ENCODE results near the gene CNTNAP2.

Gene CNTNAP2

GRCh38 chr7:146665023-146665422 is 548.4 kb downstream of the CNTNAP2 start:
- H3K4me3 ChIP-seq (ENCODE audit: low read depth in 1 of 2, low read length in 2 of 2): no peak overlapping the region
- no peaks in the 10 kb centered on the region for H4K20me1 ChIP-seq (ENCODE audit: insufficient read depth, low read length)
- H3K9ac ChIP-seq (ENCODE audit: low read depth, low read length): no peak overlapping the region
- no peak overlapping the region for H2AFZ ChIP-seq (ENCODE audit: low read depth, low read length)
- no peaks in the 10 kb centered on the region for H3K36me3 ChIP-seq (ENCODE audit: insufficient read depth, low read length)
- DNase-seq: no peak
- no peak for ATAC-seq (ENCODE audit: insufficient read depth, low read depth)
- no peaks in the 10 kb centered on the region for H3K79me2 ChIP-seq (ENCODE audit: insufficient read depth, low read length)
- H3K27me3 ChIP-seq (ENCODE audit: insufficient read depth, low read length, poor library complexity): no peaks in the 10 kb centered on the region
- no peaks in the 10 kb centered on the region for H3K4me1 ChIP-seq (ENCODE audit: insufficient read depth, low read length)
- no peak for TF ChIP-seq EZH2 (IDR thresholded peaks at IDR 0.05; ENCODE audit: borderline replicate concordance, low read depth, low read length, severe bottlenecking)
- no peak for TF ChIP-seq CTCF (IDR thresholded peaks at IDR 0.05; ENCODE audit: borderline replicate concordance, extremely low read depth, low read length, poor library complexity, severe bottlenecking)
- H3K4me2 ChIP-seq (ENCODE audit: insufficient read depth, low read length): no peak overlapping the region
- no peak overlapping the region for H3K27ac ChIP-seq (ENCODE audit: low read length)
- no peaks in the 10 kb centered on the region for H3K9me3 ChIP-seq (ENCODE audit: insufficient read depth, low read length, severe bottlenecking)

- Histone ChIP-seq H3K27me3 (ENCODE audit: insufficient read depth, low read length, poor library complexity) (no peaks in the 10 kb centered on the region), H3K9ac (ENCODE audit: low read depth, low read length) (no peak overlapping the region), H3K9me3 (ENCODE audit: insufficient read depth, low read length, severe bottlenecking) (no peaks in the 10 kb centered on the region), H3K4me1 (ENCODE audit: insufficient read depth, low read length) (no peaks in the 10 kb centered on the region), H3K27ac (ENCODE audit: low read length) (no peak overlapping the region), H3K4me2 (ENCODE audit: insufficient read depth, low read length) (no peak overlapping the region), H3K4me3 (ENCODE audit: low read depth in 1 of 2, low read length in 2 of 2) (no peak overlapping the region), H4K20me1 (ENCODE audit: insufficient read depth, low read length) (no peaks in the 10 kb centered on the region), H3K79me2 (ENCODE audit: insufficient read depth, low read length) (no peaks in the 10 kb centered on the region), H3K36me3 (ENCODE audit: insufficient read depth, low read length) (no peaks in the 10 kb centered on the region), H2AFZ (ENCODE audit: low read depth, low read length) (no peak overlapping the region)
- DNase-seq (no peak), ATAC-seq (ENCODE audit: insufficient read depth, low read depth) (no peak)
- TF ChIP-seq EZH2 (IDR thresholded peaks at IDR 0.05; ENCODE audit: borderline replicate concordance, low read depth, low read length, severe bottlenecking) (no peak), CTCF (IDR thresholded peaks at IDR 0.05; ENCODE audit: borderline replicate concordance, extremely low read depth, low read length, poor library complexity, severe bottlenecking) (no peak)
Observed at GRCh38 chr7:146670532-146670931, 553.9 kb downstream of the CNTNAP2 start.

- Histone ChIP-seq H3K27ac (ENCODE audit: low read length) (no peak overlapping the region), H3K4me2 (ENCODE audit: insufficient read depth, low read length) (no peak overlapping the region), H3K9me3 (ENCODE audit: insufficient read depth, low read length, severe bottlenecking) (no peaks in the 10 kb centered on the region), H3K4me3 (ENCODE audit: low read depth in 1 of 2, low read length in 2 of 2) (no peak overlapping the region), H3K4me1 (ENCODE audit: insufficient read depth, low read length) (no peaks in the 10 kb centered on the region), H3K36me3 (ENCODE audit: insufficient read depth, low read length) (no peaks in the 10 kb centered on the region), H3K79me2 (ENCODE audit: insufficient read depth, low read length) (no peaks in the 10 kb centered on the region), H3K9ac (ENCODE audit: low read depth, low read length) (no peak overlapping the region), H4K20me1 (ENCODE audit: insufficient read depth, low read length) (no peaks in the 10 kb centered on the region), H2AFZ (ENCODE audit: low read depth, low read length) (no peak overlapping the region), H3K27me3 (ENCODE audit: insufficient read depth, low read length, poor library complexity) (no peaks in the 10 kb centered on the region)
- no peak for DNase-seq
- TF ChIP-seq CTCF (IDR thresholded peaks at IDR 0.05; ENCODE audit: borderline replicate concordance, extremely low read depth, low read length, poor library complexity, severe bottlenecking) (no peak), EZH2 (IDR thresholded peaks at IDR 0.05; ENCODE audit: borderline replicate concordance, low read depth, low read length, severe bottlenecking) (no peak)
- no peak for ATAC-seq (ENCODE audit: insufficient read depth, low read depth)
Observed at GRCh38 chr7:146681487-146681886, 564.9 kb downstream of the CNTNAP2 start.

GRCh38 chr7:146683439-146683838 is 566.8 kb downstream of the CNTNAP2 start:
- H3K27me3 ChIP-seq (ENCODE audit: insufficient read depth, low read length, poor library complexity): no peaks in the 10 kb centered on the region
- no peak overlapping the region for H2AFZ ChIP-seq (ENCODE audit: low read depth, low read length)
- no peaks in the 10 kb centered on the region for H3K9me3 ChIP-seq (ENCODE audit: insufficient read depth, low read length, severe bottlenecking)
- H3K27ac ChIP-seq (ENCODE audit: low read length): no peak overlapping the region
- DNase-seq (no peak), ATAC-seq (ENCODE audit: insufficient read depth, low read depth) (no peak)
- no peaks in the 10 kb centered on the region for H4K20me1 ChIP-seq (ENCODE audit: insufficient read depth, low read length)
- H3K4me3 ChIP-seq (ENCODE audit: low read depth in 1 of 2, low read length in 2 of 2): no peak overlapping the region
- TF ChIP-seq CTCF (IDR thresholded peaks at IDR 0.05; ENCODE audit: borderline replicate concordance, extremely low read depth, low read length, poor library complexity, severe bottlenecking) (no peak), EZH2 (IDR thresholded peaks at IDR 0.05; ENCODE audit: borderline replicate concordance, low read depth, low read length, severe bottlenecking) (no peak)
- no peaks in the 10 kb centered on the region for H3K4me1 ChIP-seq (ENCODE audit: insufficient read depth, low read length)
- no peak overlapping the region for H3K9ac ChIP-seq (ENCODE audit: low read depth, low read length)
- no peaks in the 10 kb centered on the region for H3K36me3 ChIP-seq (ENCODE audit: insufficient read depth, low read length)
- no peak overlapping the region for H3K4me2 ChIP-seq (ENCODE audit: insufficient read depth, low read length)
- H3K79me2 ChIP-seq (ENCODE audit: insufficient read depth, low read length): no peaks in the 10 kb centered on the region
